BJ (cell line): ENCODE measurements around the gene NUP62. TPM values are rescaled to one million over a fixed set of nuclear protein-coding genes. Genes with fewer than 3 reads are reported as not detected.

Experiments
- CTCF ChIA-PET: fragments of 350-600 bp; formaldehyde crosslinking; extraction: SDS; loops from one replicate; lab custom pipeline; 2021; ENCODE audit warnings: antibody characterized with exemption, inconsistent platforms; lab: Yijun Ruan, JAX
- POLR2A ChIA-PET: fragments of 300-600 bp; sonication (Branson Sonifier 250); formaldehyde crosslinking; extraction: SDS; loops from one replicate; lab custom pipeline; 2021; ENCODE audit warnings: antibody characterized with exemption; lab: Charles Lee
- DNase-seq: peaks from one replicate; pipeline ENCODE4 v3.0.0-alpha.2; 2011; ENCODE audit warnings: low read depth
- H3K27me3 ChIP-seq: 2 replicates; pipeline ENCODE4 v1.6.0; 2011; ENCODE audit warnings: low read length; ENCODE audit not compliant: control insufficient read depth, insufficient read depth
- H3K36me3 ChIP-seq: 2 replicates; pipeline ENCODE4 v1.5.1; 2011; ENCODE audit warnings: low read length; ENCODE audit not compliant: control insufficient read depth, insufficient read depth
- H3K4me3 ChIP-seq: 2 replicates; pipeline ENCODE4 v1.5.1; 2011; ENCODE audit warnings: low read depth, mild to moderate bottlenecking, control low read depth, low read length
- polyA plus RNA-seq: library from polyadenylated mRNA; depleted of rRNA; stranded (reverse); fragments of >200 nt; gene quantifications from 2 replicates; pipeline ENCODE4 v1.2.3, GENCODE V29; 2011
- TF ChIP-seq, protein P1 (sequence below): IDR thresholded peaks from 2 replicates; pipeline ENCODE4 v1.5.1; 2011; ENCODE audit warnings: low read depth, mild to moderate bottlenecking, control low read depth, inconsistent platforms, low read length, moderate library complexity; ENCODE audit not compliant: insufficient read depth

The NUP62 gene
- polyA plus RNA-seq, 1 experiment: 15.1 TPM

DNA sequence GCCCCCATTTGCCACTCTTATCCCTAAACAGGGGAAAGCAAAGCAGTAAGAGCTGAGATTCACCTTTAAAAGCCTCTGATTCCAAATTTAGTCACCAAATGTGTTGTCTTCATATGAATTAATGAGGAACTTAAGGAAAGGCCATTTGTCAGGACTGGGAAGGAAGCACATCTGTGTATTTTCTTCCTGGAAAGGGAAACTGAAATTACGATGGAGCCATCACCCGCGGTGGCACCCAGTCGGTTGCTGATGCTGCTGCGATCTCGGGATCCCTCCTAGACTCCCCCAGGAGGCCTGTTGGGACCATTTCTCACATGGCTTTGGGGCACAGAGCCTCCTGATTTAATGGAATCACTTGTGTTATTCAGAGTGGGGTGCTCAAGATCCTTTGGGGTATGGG lies 25.2 kb downstream of the NUP62 start:
- no peak for DNase-seq
- TF ChIP-seq, protein P1, sequence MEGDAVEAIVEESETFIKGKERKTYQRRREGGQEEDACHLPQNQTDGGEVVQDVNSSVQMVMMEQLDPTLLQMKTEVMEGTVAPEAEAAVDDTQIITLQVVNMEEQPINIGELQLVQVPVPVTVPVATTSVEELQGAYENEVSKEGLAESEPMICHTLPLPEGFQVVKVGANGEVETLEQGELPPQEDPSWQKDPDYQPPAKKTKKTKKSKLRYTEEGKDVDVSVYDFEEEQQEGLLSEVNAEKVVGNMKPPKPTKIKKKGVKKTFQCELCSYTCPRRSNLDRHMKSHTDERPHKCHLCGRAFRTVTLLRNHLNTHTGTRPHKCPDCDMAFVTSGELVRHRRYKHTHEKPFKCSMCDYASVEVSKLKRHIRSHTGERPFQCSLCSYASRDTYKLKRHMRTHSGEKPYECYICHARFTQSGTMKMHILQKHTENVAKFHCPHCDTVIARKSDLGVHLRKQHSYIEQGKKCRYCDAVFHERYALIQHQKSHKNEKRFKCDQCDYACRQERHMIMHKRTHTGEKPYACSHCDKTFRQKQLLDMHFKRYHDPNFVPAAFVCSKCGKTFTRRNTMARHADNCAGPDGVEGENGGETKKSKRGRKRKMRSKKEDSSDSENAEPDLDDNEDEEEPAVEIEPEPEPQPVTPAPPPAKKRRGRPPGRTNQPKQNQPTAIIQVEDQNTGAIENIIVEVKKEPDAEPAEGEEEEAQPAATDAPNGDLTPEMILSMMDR: no peak
- Histone ChIP-seq H3K27me3 (no peaks in the 10 kb centered on the region), H3K36me3 (peaks cover 14% of the 10 kb centered on the region), H3K4me3 (no peak overlapping the region)
- POLR2A ChIA-PET: no interaction called here
- CTCF ChIA-PET: no interaction called here

DNA sequence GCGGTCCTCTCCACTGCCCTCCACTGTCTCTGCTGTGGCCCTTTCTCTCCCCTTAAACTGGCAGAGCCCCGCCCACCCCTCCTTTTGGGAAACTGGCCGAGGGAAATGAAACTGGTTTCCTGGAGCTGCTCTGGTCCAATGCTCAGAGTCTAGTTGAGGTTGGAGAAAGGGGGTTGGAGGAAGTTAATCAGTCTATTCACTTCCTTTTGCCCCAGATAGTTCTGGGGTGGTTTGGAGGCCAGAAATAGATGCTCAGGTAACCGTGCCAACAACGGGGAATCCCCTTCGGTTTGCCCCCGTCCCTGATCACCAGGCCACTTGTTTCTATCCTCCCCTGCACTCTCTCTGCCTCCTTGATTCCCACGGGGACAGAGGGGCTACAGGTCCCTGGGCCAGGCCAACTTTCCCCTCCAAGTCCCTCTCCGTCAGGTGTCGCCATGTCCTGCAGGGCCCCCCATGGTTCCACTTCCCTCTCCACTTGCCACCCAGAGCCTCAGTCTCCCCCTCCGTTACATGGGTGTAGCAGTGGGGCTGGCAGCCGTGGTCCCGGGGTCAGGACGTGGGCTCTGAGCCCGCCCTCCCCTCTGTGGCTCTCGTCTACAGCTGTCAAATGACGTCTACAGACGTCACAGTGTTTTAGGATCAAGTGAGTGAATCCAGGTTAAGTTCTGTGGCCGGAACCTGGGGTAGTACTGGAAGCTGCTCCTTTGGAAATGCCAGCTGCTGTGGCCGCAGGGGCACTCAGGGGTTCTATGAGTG lies 32.3 kb downstream of the NUP62 start, which contains the start of gene IL4I1:
Gene IL4I1, minus strand, starts transcription at position 25 of the 759 bp plus-strand sequence. CDS start 727 bp downstream, outside the sequence.
- CTCF ChIA-PET: interaction anchor here (0.6 to 1.2 kb wide), 3 partner anchors 10 to 404 kb away, joined by 3 read pairs; no protein-coding TSS in a partner anchor
- TF ChIP-seq, protein P1: no peak
- POLR2A ChIA-PET: no interaction called here

DNA sequence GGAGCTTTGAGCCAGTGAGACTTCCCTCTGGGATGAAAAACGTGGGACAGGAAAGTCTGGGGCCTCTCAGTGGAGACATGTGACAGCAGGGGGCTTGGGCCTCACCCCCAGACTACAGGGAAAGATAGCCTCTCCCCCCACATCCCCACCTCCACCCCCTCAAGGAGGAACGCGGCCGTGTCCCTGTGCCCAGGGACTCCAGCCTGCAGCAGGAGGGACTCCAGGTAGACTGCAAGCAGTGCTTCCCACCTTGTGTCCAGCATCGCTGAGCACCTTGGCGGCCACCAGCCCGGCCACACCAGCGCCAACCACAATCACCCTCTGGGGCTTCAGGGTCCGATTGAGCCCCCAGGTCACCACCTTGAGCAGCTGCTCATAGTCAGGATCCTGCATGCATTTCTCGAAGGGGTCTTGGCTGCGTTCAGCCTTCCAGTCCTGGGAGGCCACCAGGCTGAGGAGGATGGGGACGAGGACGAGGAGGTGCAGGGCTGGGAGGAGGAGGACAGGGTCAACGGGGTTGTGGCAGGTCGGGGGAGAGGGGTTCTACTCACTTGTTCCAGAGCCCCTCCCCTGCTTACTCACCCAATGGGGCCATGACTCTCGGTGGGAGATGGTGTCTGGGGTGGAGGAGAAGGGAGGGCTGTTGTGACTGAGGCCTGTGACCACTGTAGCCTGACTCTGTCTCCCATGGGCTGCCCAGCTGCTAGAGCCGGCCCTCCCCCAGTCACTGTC lies 33.6 kb downstream of the NUP62 start:
- ChIA-PET CTCF (interaction anchor here (1.2 kb wide), 1 partner anchor 16 kb away, joined by 3 read pairs; no protein-coding TSS in a partner anchor), POLR2A (no interaction called here)
- DNase-seq: no peak
- no peaks in the 10 kb centered on the region; the same call in 1 of the 2 replicates for H3K27me3 ChIP-seq
- TF ChIP-seq, protein P1: no peak
- no peak overlapping the region for H3K4me3 ChIP-seq
- no peaks in the 10 kb centered on the region for H3K36me3 ChIP-seq

More for the DNA sequence above, 32.3 kb downstream of the NUP62 start, which contains the start of gene IL4I1:
- Histone ChIP-seq H3K27me3 (no peaks in the 10 kb centered on the region), H3K4me3 (no peak within 1 kb of the TSS), H3K36me3 (no peaks in the 10 kb centered on the region)
- no peak for DNase-seq

DNA sequence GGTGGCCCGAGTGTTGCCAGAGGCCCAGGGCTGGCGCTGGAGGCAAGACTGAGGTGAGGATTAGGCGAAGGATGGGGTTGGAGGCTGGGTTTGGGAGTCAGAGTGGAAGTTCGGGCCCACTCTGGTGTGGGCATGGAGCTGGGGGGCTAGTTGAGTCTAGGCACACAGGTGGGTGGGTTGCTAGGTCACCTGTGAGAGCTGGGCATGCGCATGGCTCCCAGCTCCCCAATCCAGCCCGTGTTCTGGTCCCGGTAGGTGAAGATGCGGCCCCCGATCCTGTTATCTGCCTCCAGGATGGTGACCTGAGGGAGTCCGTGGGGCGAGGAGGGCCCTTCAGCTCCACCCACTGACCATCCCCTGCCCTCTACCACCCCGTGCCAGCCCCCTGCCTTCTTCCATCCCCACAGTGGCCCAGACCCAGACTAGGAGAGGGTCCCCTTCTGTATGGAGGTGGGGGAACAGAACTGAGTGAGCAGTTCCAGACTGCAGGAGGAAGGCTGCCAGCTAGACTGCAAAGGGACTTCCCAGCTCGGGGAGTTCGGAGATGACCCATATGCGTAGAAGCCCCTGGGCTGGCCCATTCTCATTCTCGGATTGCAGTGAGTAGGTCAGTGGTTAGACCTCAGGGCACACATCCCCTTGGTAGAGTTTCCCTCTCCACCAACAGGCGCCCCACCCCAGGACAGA lies 34.3 kb downstream of the NUP62 start:
- ChIA-PET CTCF (no interaction called here), POLR2A (no interaction called here)
- H3K27me3 ChIP-seq: no peaks in the 10 kb centered on the region; the same call in 1 of the 2 replicates
- no peak overlapping the region for H3K4me3 ChIP-seq
- no peak for DNase-seq
- H3K36me3 ChIP-seq: no peaks in the 10 kb centered on the region
- TF ChIP-seq, protein P1: no peak
